MM.1S (cell line): Measurements from ENCODE around the gene FCGR3B.
"Not testable (repeated sequence)": the region's sequence is repeated elsewhere in the genome, so short reads cannot be mapped to it uniquely, and the experiment has no call there.

Experiments
- CTCF ChIP-seq: fragments of 300-600 bp; sonication (generic); IDR thresholded peaks from 2 replicates; pipeline ENCODE4 v1.5.1; 2016; ENCODE audit warnings: antibody characterized with exemption, low read length, mixed read lengths
- EZH2phosphoT487 ChIP-seq: fragments of 300-600 bp; sonication (generic); IDR thresholded peaks from 2 replicates; pipeline ENCODE4 v1.6.1; 2018; ENCODE audit warnings: antibody characterized with exemption, low read length

- not testable (repeated sequence) for TF ChIP-seq CTCF, EZH2phosphoT487
Measured at GRCh38 chr1:161593092-161593755, 37.8 kb downstream of the FCGR3B start.
